ENCODE measurements around the gene KCNMA1. TPM values are rescaled to one million over a fixed set of nuclear protein-coding genes. Genes with fewer than 3 reads are reported as not detected.

The KCNMA1 gene
- total RNA-seq, 3 donors from 2014 or later = 13.6 to 37.8 (median 15.1) TPM

DNA sequence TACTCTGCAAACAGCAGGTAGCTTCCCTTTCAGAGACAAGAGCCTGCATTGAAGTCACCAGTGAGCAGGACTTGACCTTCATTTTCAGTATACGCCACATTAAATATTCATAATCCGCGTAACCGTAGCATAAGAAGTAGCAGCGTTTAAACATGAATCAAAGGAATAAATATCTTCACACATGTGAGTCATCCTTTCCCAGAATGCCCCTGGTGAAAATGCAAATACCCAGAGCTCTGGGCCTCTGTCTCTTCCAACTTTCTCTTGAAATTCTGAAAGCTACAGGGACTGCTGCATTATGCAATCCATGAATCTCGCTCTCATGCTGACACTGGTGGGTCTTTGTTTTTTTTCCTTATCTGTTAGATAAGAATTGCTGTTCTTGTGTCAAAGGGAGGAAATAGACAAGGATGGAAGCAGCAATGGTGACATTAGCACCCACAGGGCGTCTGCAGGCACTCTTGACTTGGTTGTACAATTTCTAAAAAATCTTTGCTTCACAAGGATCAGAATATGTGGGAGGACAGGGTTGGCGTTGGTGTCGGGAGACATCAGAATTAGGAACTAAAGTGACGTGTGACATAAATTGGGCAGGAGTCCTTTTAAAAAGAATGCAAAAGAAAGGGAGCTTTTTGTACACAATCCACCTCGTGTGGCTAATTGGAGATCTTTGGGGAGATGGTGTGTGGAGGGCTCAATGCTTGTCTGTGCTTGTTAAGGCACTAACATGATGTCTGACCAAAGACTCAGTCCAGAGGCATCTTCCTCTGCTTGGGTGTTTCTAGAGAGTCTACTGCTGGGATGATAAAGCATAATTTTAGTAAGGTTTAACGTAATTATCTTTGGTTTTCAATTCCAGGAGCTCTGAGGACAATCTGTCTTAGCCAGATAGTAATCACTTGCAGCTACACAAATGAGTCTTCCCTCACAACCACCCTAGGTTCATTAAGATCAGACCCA, 390.3 kb downstream of the KCNMA1 start:
- H3K4me1 ChIP-seq = no peaks in the 10 kb centered on the region
- H3K9me3 ChIP-seq = no peaks in the 10 kb centered on the region
- no peak overlapping the region for H3K4me3 ChIP-seq
- H3K27me3 ChIP-seq = no peaks in the 10 kb centered on the region
- intact Hi-C loops (cut with DNase I; ENCODE audit: low total_unique reads) = no loop called here
- no peak for DNase-seq (ENCODE audit: low spot score in 2 of 2)
- H3K36me3 ChIP-seq = no peaks in the 10 kb centered on the region
- no peak overlapping the region for H3K27ac ChIP-seq
- TF ChIP-seq, protein P1, sequence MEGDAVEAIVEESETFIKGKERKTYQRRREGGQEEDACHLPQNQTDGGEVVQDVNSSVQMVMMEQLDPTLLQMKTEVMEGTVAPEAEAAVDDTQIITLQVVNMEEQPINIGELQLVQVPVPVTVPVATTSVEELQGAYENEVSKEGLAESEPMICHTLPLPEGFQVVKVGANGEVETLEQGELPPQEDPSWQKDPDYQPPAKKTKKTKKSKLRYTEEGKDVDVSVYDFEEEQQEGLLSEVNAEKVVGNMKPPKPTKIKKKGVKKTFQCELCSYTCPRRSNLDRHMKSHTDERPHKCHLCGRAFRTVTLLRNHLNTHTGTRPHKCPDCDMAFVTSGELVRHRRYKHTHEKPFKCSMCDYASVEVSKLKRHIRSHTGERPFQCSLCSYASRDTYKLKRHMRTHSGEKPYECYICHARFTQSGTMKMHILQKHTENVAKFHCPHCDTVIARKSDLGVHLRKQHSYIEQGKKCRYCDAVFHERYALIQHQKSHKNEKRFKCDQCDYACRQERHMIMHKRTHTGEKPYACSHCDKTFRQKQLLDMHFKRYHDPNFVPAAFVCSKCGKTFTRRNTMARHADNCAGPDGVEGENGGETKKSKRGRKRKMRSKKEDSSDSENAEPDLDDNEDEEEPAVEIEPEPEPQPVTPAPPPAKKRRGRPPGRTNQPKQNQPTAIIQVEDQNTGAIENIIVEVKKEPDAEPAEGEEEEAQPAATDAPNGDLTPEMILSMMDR (IDR thresholded peaks at IDR 0.05) = no peak
- TF ChIP-seq POLR2A (IDR thresholded peaks at IDR 0.05) (no peak), POLR2AphosphoS5 (IDR thresholded peaks at IDR 0.05) (no peak)

DNA sequence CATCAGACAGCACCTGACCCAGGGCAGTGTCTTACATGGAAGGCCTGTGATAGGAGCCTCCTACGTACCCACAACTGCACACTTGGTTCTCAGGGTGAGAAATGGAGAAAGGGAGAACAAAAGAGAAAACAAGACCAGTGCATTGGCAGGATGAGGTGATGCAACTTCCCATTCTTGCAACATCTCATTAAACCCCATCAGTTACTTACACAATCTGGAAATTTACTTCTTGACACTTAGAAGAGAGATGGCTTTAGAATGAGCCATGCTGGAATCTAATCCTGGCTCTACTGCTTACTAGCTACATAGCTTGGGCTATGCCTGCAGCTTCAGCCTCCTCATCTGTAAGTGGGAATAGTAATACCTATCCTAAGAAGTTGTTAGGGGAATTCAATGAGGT, 391.7 kb downstream of the KCNMA1 start:
- TF ChIP-seq POLR2AphosphoS5 (IDR thresholded peaks at IDR 0.05) (no peak), POLR2A (IDR thresholded peaks at IDR 0.05) (no peak)
- no peak overlapping the region for H3K27ac ChIP-seq
- H3K9me3 ChIP-seq = no peaks in the 10 kb centered on the region
- no peaks in the 10 kb centered on the region for H3K27me3 ChIP-seq
- H3K4me3 ChIP-seq = no peak overlapping the region
- intact Hi-C loops (cut with DNase I; ENCODE audit: low total_unique reads) = no loop called here
- H3K36me3 ChIP-seq = no peaks in the 10 kb centered on the region
- no peak for DNase-seq (ENCODE audit: low spot score in 2 of 2)
- H3K4me1 ChIP-seq = no peaks in the 10 kb centered on the region

DNA sequence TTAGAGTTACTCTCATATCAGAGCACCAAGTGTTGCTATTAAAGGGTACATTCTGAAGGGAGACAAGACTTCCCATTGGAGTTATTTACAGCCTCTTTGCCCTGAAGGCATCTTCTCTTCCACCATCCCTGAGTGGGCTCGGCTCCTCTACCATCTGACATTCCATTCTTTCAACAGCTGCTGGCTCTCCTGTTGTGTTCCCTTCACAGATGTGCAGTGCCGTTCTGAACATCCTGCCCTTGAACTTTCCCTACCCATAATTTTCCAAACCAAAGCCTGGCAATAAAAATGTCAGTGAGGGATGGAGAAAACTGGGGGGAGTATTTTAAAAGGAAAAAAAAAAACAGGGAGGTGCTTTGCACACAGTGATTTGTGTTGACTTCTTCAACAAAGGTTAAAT, 392.9 kb downstream of the KCNMA1 start:
- no peak for DNase-seq (ENCODE audit: low spot score in 2 of 2)
- Histone ChIP-seq H3K9me3 (no peaks in the 10 kb centered on the region), H3K27ac (no peak overlapping the region), H3K27me3 (no peaks in the 10 kb centered on the region), H3K4me3 (no peak overlapping the region), H3K36me3 (no peaks in the 10 kb centered on the region), H3K4me1 (no peaks in the 10 kb centered on the region)
- intact Hi-C loops (cut with DNase I; ENCODE audit: low total_unique reads) = loop anchor here (5.0 kb wide), 1 partner anchor 82 kb away; no protein-coding TSS in a partner anchor
- TF ChIP-seq POLR2A (IDR thresholded peaks at IDR 0.05) = no peak
- TF ChIP-seq, protein P1 (IDR thresholded peaks at IDR 0.05) = no peak
- TF ChIP-seq POLR2AphosphoS5 (IDR thresholded peaks at IDR 0.05) = no peak

DNA sequence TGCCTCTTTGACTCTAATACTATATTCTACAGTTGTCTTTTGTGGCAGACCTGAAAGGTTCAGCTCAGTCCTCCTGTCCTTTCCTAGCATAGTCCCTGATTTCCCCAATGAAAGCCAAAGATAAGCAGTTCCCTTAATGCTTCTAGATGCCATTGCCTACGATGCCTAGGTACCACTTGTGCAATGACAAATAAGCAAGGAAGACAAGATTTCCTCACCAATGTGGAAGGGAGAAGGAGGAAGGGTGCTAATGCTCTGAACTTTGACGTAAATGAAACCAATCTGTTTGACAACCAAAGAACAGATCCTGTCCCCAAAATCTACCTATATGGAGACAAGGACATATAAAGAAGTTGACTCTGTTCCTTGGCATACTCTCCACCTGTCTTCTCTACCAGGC, 393.3 kb downstream of the KCNMA1 start:
- Histone ChIP-seq H3K27ac (no peak overlapping the region), H3K4me3 (no peak overlapping the region)

DNA sequence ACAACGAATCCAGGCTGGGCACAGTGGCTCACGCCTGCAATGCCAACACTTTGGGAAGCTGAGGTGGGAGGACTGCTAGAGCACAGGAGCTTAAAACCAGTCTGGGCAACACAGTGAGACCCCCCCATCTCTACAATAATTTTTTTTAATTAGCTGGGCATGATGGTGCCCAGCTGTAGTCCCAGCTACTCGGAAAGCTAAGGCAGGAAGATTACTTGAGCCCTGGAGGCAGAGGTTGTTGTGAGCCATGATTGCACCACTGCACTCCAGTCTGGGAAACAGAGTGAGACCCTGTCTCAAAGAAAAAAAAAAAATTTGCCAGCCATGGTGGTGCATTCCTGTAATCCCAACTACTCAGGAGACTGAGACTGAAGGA, 396.3 kb downstream of the KCNMA1 start:
- Histone ChIP-seq H3K4me3 (no peak overlapping the region), H3K36me3 (no peaks in the 10 kb centered on the region), H3K9me3 (no peaks in the 10 kb centered on the region), H3K27me3 (no peaks in the 10 kb centered on the region), H3K27ac (no peak overlapping the region), H3K4me1 (no peaks in the 10 kb centered on the region)
- TF ChIP-seq POLR2AphosphoS5 (IDR thresholded peaks at IDR 0.05) = no peak
- TF ChIP-seq POLR2A (IDR thresholded peaks at IDR 0.05) = no peak
- TF ChIP-seq, protein P1 (IDR thresholded peaks at IDR 0.05) = no peak
- DNase-seq (ENCODE audit: low spot score in 2 of 2) = no peak
- intact Hi-C loops (cut with DNase I; ENCODE audit: low total_unique reads) = loop anchor here (5.0 kb wide), 1 partner anchor 79 kb away; no protein-coding TSS in a partner anchor

More for the DNA sequence above, 393.3 kb downstream of the KCNMA1 start:
- TF ChIP-seq POLR2AphosphoS5 (IDR thresholded peaks at IDR 0.05) = no peak
- TF ChIP-seq, protein P1 (IDR thresholded peaks at IDR 0.05) = no peak
- TF ChIP-seq POLR2A (IDR thresholded peaks at IDR 0.05) = no peak
- H3K9me3 ChIP-seq = no peaks in the 10 kb centered on the region
- no peaks in the 10 kb centered on the region for H3K36me3 ChIP-seq
- H3K27me3 ChIP-seq = no peaks in the 10 kb centered on the region
- no peaks in the 10 kb centered on the region for H3K4me1 ChIP-seq
- intact Hi-C loops (cut with DNase I; ENCODE audit: low total_unique reads) = loop anchor here (5.0 kb wide), 1 partner anchor 82 kb away; no protein-coding TSS in a partner anchor
- DNase-seq (ENCODE audit: low spot score in 2 of 2) = no peak
